HG03565 (cell line): ENCODE results near the gene TIMM21.

ENCODE experiments used
- ATAC-seq: cut with Tn5 transposase; IDR thresholded peaks from one replicate; pipeline ENCODE4 v1.9.1; 2021; ENCODE audit warnings: mild to moderate bottlenecking, moderate library complexity; ENCODE audit not compliant: unreplicated experiment

The TIMM21 gene

DNA sequence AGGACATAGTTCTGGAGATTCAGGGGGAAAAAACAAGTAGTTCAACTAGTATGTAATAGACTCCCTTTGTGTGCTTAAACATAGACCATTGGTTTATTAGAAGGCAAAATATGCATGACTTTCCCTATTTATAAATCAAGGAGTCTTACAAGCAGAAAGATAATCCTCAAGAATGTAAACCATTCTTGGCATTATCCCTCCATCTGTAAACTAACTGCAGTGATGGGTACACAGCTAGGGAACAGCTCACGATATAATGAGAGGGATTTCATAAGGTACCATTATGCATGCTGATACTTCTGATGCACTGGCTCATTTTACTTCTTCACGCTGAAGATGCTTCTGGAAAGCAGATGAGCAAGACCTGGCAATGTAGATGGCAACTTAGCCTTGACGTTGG, 1.6 kb upstream of the TIMM21 start:
- ATAC-seq, result no peak

DNA sequence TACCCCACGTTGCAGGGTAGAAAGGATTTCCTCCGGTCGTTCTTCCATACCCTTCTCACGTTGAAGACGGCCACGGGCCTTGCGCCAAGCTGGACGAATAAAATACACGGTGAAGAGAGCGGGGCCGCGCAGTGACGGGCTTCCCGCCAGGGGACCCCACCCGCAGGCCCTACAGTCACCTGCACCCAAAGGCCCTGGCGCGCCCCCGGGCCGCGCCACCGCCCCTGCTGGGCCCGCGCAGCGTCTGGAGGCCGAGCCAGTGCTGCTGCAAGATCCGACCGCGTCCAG, 888 bp upstream of the TIMM21 start:
- ATAC-seq, result no peak

DNA sequence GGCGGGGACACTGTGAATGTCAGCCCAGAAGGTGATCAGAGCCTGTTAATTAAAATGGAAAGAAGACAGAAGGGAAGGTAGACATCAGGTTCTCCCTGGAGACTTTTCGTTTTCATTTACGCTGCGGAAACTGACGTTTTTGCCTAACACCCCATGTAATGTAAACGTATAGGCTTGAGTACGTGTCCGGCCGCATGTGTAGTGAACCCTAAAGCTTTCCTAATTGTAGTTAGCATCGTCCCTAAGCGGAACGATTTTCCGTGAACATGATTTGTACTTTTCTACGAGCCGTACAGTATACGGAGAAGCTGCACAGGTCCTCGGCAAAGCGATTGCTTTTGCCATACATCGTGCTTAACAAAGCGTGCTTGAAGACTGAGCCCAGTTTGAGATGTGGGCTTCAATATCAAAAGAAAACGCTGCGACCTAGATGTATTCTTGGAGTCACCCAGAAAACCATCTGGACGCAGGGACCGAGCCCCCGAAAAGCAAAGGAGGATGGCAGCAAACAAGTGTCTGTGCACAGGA, 284 bp downstream of the TIMM21 start:
- peak; percentile 1 for ATAC-seq

DNA sequence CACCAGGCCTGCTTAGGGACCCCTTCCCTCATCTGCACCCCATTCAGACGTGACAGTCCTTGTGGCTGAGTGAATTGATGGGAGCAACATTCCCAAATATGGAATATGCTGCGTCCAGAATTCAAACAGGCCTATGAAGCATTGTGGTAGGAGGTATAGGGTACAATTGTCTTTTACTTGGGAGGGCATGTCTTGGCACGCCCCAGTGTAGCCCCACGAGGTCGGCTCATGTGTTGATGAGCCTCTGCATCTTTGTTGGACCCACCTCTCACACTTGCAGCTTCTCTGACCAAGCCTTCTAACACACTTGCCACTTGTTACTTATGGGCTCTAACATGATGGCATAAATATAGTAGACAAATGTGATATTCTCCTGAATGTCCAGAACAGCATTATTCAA, 1.6 kb downstream of the TIMM21 start:
- ATAC-seq, result no peak

DNA sequence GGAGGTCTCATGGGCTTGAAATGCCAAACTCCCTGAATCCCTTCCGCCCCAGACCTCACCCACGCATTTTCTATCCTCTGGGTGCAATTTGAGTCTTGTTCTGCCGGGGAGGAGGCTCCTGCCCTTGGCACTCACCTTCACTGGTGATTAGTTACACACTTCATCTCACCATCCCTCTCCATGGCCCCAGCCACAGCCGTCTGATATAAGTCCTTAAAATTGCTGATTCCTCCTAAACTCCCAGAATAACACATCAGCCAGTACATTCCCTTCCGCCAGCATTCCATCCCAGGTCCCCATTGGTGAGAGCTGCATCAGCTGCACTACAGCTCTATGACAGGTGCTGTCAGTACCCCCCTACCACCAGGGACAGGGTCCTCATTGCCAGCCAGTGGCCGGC, 3.9 kb downstream of the TIMM21 start:
- no peak for ATAC-seq

DNA sequence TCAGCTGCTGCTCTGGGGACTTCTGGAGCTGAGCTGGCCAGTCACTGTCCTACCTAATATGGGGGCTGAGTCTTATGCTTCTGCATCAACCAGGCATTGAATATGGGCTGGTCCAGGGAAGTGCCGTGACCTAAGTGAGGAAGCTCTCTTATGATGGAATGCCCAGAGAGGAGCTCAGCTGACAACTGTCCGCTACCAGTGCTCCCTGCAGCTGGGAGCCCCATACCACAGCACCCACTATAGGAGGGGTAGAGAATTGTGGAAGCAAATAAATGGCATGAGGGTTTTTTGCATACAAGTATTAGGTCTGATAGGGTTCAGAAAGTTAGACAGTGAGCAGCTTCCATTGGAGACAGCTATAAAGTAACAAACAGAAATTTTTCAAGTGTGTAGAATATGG, 4.5 kb downstream of the TIMM21 start:
- no peak for ATAC-seq

DNA sequence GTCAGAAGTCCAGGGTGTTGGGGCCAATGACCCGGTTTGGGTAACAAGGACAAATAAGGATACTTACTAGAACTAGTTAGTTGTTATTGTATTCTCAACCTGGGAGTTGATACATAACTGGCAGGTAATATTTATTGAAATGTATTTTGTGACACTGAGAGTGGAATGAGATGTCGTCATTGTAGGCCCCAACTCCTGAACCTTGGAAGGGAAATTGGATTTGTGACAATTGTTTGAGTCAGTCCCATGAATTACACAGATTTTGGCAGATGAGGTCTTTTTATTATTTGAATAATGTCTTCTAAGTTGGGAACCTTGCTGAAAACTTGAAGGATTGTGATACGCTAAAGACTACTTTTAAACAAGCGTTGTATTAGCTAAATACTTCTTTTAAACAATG, 5.1 kb downstream of the TIMM21 start:
- no peak for ATAC-seq

DNA sequence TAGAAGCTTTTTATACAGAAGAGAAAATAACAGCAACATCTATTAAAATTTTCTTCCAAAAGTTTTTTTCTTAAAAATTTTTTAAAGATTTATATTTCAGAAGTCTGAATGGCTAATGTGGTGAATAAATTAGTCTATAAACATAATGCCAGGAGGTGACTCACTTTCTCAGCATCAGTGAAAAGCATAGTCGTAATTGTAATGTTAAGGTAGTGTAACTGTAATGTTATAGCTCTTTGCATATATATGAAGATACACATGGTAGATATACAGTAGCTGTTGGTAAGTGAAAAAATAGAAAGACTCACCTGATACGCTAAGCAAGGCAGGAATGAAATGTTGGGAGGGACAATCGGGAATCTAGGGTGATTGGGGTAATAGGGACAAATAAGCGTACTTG, 5.5 kb downstream of the TIMM21 start:
- no peak for ATAC-seq

DNA sequence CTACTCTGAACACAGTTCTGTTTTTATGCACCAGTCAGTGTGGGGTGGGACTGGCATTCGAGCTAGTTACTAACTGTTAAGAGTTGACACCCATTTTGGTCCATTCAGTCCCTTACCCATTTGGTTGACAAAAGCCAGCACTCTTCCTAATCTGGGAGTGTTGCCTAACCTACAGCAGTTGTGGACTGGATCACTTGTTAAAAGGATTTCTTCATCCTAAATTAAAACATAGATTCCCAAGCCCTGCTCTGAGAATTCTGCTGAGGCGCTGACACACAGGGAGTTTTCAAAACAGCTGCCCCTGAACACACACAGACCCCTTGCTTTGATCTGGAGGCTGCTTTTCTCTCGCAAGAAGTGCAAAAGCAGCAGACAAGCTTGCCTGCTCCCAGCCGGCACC, 6.4 kb downstream of the TIMM21 start:
- no peak for ATAC-seq

DNA sequence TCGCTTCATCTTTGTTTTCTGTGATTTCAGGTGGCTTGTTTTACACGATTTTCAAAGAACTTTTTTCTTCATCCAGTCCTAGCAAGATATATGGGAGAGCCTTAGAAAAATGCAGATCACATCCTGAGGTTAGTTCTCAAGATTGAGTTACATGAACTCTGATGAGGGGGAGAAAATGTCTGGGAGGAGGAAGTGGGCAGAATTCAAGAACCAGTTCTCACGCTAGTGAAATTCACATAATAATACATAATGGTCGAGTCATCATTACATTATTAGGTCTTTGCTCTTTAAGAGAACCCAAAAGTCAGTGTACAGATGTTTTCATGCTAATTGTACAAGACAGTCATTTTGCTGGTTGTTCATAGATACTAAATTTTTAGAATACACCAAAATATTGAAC, 7.0 kb downstream of the TIMM21 start:
- ATAC-seq, result no peak

DNA sequence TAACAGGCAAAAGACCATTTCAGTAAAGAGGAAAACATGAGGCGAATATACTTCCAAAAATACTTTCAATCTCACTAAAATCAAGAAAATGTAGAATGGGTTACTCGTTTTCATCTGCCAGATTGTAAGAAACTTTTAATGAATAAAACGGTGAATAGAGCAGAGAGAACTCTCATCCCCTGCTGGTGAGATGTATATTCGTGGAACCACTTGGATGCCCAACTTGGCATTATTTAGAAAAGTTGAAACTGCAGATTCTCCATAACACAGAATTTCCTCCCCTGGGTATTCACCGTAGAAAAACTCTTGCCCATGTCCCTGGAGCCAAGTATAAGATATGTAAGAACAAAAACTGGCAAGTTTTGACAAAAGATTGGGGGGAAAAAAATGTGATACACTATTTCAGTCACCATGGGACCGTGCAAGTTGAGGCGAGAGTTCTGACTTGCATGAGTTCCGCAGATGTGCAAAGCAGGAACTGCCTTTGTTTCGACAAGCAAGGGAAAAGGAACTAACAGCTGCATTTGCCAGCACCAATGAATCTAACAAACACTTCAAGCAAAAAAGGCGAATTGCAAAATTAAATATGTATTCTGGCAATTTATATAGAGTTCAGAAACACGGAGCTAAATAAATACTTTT, 14.8 kb downstream of the TIMM21 start:
- ATAC-seq, result no peak

DNA sequence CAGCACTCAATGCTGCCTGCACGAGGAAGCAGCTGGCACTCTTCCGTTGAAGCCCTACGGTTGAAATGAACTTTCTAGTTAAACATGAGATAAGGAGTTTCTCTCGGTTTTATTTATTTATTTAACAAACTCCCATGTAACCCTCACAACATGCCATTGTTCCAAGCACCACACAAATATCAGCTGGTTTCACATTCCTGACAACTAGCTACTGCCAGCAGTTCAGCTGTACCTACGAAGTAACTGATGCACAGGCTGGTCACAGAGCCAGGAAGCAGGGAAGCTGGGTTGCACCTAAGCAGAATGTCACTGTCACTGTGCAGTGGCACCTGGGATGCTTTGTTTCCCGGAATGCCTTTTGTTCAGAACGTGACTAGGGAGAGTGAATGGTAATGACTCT, 18.1 kb downstream of the TIMM21 start:
- ATAC-seq, result no peak

DNA sequence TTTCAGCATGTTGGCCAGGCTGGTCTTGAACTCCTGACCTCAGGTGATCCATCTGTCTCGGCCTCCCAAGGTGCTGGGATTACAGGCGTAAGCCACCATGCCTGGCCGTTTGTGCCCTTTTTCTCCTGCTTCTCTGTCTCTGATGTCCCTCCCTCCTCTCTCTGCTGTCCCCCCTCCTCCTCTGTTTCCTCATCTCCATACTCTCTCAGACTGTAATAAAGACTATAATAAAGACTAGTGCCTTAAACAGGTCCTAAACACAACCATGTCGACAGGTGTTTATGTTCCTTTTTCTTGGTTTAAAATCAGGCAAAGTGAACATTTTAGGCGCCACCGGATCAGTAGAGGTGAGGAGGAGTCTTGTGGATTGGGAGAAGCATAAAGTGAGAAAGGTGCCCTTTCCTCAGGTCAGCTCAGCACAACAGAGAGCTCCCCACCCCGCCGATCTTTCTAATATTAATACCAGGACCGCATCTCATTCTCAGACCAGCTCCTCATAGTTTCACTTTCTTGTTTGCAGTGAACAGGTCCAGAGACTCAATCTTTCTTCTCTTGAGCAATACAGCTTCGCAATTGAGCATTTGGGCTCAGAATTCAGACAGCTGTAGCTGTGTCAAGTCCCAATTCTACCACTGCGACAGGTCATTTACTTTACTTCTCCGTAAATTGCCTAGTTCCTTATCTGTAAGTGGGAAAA, 23.7 kb downstream of the TIMM21 start:
- ATAC-seq, result peak; percentile 96

DNA sequence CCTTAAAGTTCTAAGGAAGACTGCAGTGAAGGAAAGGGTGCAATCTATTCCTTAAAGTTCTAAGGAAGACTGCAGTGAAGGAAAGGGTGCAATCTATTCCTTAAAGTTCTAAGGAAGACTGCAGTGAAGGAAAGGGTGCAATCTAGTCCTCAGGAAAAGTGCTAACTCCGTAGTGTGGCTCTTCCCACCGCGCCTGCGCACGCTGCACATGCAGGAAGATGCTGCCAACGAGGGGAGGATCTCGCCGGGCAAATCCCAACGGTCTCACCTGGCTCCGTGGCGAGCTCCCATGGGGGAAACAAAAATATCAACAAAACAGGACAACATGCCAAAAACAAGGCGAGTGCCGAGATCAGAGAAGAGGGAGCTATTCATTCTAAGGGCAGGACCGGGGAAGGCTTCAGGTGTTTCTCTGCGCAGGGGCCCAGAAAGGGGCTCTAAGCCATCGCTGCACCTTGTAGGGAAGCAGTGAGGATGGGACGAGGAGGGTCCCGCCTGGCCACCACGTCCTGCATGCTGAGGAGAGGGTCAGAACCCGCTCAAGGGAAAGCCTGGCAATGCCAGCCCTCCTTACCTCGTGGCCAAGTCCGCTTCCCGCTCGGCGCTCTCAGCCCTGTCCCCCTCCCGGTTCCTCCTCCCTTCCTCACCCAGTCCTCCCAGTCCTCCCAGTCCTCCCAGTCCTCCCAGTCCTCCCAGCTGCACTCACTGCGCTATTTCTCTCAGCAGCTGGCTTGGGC, 24.5 kb downstream of the TIMM21 start:
- no peak for ATAC-seq

DNA sequence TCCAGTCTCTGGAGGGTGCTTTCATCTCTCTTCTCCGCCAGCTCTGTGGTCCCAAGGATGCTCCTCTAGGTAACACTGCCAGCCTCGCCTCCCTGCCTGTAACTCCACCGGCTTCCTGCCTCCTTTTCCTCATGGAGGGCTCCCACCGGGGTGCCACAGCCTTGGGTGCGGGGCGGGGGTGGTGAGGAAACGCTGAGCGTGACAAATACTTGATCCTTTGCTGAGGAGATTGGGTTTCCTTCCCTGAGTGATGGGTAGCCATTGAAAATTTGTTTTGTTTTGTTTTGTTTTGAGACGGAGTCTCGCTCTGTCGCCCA, 25.1 kb downstream of the TIMM21 start:
- no peak for ATAC-seq

DNA sequence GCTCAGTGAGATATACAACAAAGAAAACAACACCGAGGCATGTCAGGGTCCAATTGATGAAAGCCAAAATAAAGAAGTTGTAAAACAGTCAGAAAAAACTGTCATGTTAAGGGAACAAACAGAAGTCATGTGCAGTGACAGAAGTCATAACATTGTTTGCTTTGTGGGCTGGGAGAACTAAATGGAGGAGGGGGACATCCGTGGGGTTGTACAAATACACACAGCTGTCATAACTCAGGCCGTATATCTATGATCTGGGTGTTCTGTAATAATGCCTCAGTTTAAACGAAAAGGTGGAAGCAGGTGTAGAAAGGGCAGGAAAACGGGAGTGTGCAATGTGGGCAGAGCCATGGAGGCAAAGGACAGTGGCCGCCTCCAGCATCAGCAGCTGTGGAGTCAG, 27.3 kb downstream of the TIMM21 start:
- ATAC-seq, result no peak

DNA sequence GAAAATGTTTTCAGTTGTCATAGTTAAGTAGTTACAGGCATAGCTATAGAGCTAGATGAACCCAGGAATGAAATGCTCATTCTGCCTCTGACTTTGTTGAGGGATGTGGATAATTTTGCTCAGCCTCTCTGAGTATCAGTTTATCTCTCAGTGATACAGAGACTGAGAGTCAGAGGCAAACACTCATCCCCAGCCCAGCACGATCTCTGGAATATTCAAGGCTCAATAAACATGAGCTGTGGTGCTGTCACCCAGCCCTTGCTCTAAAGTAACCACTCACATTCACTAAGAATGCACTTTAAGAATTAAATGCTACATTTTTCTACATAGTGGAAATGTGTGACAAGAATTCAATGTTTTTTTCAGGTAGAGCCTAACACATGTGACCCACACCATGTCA, 30.6 kb downstream of the TIMM21 start:
- no peak for ATAC-seq

DNA sequence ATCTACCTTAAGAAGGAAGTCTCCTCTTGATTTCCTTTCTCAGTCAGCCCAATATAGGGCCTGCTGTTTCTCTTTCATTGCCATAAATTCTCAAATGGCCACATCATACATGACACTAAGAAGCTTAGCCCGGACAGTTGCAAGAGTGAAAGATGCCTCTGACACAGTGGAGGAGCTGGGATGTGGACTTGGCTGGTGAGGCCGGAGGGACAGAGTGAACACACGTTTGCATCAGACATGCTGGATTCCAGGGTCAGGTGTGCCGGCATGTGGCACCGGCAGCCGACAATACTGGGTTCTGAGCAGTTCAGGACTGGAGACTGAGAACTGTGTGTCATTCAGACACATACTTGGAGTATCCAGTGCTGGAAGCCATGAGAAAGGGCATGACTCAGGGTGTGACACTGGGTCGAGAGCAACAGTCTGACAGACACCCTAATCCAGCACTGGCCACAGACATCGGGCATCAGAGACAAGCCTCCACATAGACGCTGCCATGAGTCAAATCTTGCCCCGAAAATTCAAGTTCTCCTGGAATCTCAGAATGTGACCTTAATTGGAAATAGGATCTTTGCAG, 31.4 kb downstream of the TIMM21 start:
- no peak for ATAC-seq

DNA sequence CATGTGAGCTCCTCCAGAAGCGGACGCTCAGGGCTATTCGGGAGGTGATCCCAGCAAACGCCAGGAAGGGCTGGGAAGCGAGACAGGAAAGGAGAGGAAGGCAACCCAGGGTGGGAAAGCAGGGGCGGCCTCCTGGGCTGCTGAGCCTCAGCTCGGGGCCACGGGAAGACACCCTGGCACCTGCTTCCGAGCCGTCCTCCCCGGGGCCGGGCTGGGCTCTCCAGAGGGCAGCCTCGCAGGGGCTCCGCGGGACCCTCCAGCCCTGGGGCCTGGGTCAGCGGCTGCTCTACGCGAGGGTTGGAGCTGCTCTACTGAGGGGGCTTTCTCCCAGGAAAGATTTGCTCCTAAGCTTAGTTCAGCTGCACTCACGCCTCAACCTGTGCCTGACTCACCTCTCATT, 34.0 kb downstream of the TIMM21 start:
- ATAC-seq, result no peak

DNA sequence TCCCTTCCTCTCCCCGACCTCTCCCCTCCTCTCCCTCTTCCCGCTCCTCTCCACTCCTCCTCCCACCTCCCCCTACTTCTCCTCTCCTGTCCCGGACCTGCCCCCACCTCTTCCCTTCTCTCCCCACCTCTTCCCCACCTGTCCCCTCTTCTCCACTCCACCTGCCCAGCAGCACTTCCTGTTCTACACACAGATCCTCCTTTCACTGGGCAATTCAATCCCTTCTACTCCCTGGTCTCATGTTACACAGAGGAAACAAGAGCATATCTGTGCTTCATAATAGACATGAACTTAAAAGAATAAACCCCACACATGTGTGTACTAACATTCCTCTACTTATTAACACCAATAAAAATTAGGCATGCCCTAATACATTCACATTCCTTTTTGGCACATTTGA, 34.8 kb downstream of the TIMM21 start:
- ATAC-seq, result no peak

DNA sequence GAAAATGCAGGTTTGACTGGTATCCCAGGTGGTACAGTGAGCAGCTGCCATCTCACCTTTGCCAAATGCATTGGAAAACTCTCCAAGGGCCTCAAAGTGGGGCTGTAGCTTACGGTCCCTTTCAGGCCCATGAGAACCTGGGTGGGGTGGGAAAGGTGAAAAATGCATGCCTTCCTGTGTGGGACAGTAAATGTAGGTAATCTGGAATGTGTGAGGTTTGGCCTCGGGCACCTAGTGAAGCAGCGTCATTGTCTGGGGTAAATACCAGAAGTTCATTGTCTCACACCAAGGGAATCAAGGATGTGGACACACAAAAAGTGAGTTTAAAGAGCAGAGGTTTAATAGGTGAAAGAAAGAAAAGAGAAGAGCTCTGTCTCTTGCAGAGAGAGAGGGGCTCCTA, 36.6 kb downstream of the TIMM21 start:
- ATAC-seq, result no peak

DNA sequence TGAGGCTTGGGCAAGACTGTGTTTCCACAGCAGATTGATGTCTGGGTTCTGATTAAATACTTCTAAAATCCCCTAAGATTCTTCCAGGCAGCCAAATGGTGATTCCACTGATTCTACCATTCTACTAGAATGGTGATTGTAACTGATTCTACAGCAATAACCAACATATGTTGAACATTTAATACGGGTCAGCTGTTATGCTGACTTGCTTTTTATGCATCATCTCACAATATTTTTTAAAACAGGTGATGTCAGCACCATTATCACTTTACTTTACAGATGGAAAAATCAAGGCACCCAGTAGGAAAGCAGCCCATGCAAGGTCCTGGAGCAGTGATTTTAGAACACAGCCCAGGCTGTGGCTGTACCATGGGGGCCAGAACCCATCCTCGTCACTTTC, 37.5 kb downstream of the TIMM21 start:
- ATAC-seq, result no peak
